H1 (cell line): Measurements from ENCODE around the gene CELF2. TPM values are rescaled to one million over a fixed set of nuclear protein-coding genes. Genes with fewer than 3 reads are reported as not detected.

Experiments used
- CEBPB ChIP-seq: IDR thresholded peaks from 2 replicates; pipeline ENCODE4 v1.6.1; 2012; ENCODE audit warnings: low read depth, low read length
- NANOG ChIP-seq: IDR thresholded peaks from 2 replicates; pipeline ENCODE4 v1.6.1; 2011; ENCODE audit warnings: low read length, low read depth, mild to moderate bottlenecking, inconsistent platforms; ENCODE audit not compliant: insufficient read depth, poor library complexity, severe bottlenecking
- NRF1 ChIP-seq: IDR thresholded peaks from 2 replicates; pipeline ENCODE4 v1.6.1; 2011; ENCODE audit warnings: mild to moderate bottlenecking, low read depth, low read length, improper control_type of control experiment
- POLR2A ChIP-seq, 2 experiments: IDR thresholded peaks; 1 replicate in 1 of 2; 2 replicates in 1 of 2; pipeline ENCODE4 v1.6.1; 2011; ENCODE audit warnings: low read depth in 2 of 2, low read length in 2 of 2, mild to moderate bottlenecking in 2 of 2; ENCODE audit errors: control extremely low read depth in 1 of 2
- RAD21 ChIP-seq, 2 experiments: IDR thresholded peaks in 1 of 2; conservative IDR thresholded peaks in 1 of 2; 2 replicates each; pipeline ENCODE4 v1.6.1; 2011; ENCODE audit warnings: low read depth in 2 of 2, low read length in 2 of 2, improper control_type of control experiment in 1 of 2, inconsistent platforms in 1 of 2, mild to moderate bottlenecking in 1 of 2, moderate library complexity in 1 of 2
- RNF2 ChIP-seq: fragments of 200-900, 300-1000 bp; sonication (generic); IDR thresholded peaks from 2 replicates; pipeline ENCODE4 v1.7.1; 2016; ENCODE audit warnings: borderline replicate concordance, low read depth, mild to moderate bottlenecking, antibody characterized with exemption, low read length; ENCODE audit not compliant: poor library complexity, severe bottlenecking; ENCODE audit errors: missing control alignments
- SIN3A ChIP-seq, 2 experiments: IDR thresholded peaks in 1 of 2; conservative IDR thresholded peaks in 1 of 2; 2 replicates each; pipeline ENCODE4 v1.6.1; 2011 to 2012; ENCODE audit warnings: low read length in 2 of 2, improper control_type of control experiment in 1 of 2, low read depth in 1 of 2, mild to moderate bottlenecking in 1 of 2
- SIX5 ChIP-seq: IDR thresholded peaks from 2 replicates; pipeline ENCODE4 v1.6.1; 2011; ENCODE audit warnings: mild to moderate bottlenecking, low read depth, low read length
- polyA plus RNA-seq, 7 experiments: library from polyadenylated mRNA; depleted of rRNA in 3 of 7; stranded (reverse) in 5 of 7; unstranded in 2 of 7; fragments of >200 nt in 5 of 7; fragments of 200-250 nt in 2 of 7; gene quantifications; 1 replicate in 5 of 7; 2 replicates in 1 of 7; 4 replicates in 1 of 7; pipeline versions ENCODE4 v1.2.1 to v1.2.3, GENCODE V29; 2011 to 2013; ENCODE audit warnings: missing spikeins in 2 of 7, mixed read lengths in 2 of 7
- total RNA-seq: library from RNA; stranded (reverse); fragmentation: NEBNext Ultra II Directional; extraction: Animal tissue kit (Norgen Biotek cat#: 25700); gene quantifications from 2 replicates; pipeline ENCODE4 v1.2.1, GENCODE V29; 2021
- TF ChIP-seq, protein P1 (sequence below): fragments of 300-600 bp; sonication (generic); IDR thresholded peaks from 2 replicates; pipeline ENCODE4 v1.7.1; 2012; ENCODE audit warnings: low read length, moderate library complexity, mild to moderate bottlenecking, inconsistent platforms; ENCODE audit not compliant: insufficient replicate concordance

CELF2 gene
- total and polyA plus RNA-seq, 2 of the 8 experiments (the other 6 are each of a cell fraction or from before 2014, with no cell fraction given), result 18.3 to 22.7 TPM

DNA sequence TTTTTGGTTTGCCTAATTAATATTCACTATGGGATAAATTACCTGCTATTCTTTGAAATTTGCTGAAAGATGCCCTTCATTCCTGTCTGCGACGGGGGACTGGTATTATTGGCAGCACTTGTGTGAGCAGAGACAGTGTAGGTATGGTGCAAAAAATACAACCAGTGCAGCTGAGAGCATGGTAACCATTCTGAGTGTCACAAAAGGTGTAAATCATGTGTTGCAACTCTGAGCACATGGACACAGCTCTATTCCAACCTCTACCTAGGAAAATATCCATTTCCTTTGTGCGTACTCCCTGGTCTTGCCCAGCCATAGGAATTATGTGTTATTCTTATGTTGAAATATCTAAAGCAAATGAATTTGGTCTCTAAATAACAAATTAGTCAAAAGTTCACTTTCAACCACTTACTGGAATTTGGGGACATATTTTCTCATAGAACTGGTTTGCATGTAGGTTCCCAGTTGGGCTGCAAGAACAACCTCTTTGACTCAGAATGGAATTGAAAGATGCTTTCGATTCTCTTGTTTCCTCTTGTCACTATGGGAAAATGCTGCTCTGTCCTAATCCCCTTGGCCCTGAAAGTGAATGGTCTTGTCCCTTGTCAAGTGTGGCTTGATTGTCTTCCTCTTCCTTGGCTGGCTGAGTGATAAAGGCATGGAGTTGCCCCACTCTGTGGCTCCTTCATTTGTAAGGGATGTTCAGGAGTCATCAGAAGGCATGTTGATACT lies 57.0 kb downstream of the CELF2 start (continued):
- TF ChIP-seq, protein P1, sequence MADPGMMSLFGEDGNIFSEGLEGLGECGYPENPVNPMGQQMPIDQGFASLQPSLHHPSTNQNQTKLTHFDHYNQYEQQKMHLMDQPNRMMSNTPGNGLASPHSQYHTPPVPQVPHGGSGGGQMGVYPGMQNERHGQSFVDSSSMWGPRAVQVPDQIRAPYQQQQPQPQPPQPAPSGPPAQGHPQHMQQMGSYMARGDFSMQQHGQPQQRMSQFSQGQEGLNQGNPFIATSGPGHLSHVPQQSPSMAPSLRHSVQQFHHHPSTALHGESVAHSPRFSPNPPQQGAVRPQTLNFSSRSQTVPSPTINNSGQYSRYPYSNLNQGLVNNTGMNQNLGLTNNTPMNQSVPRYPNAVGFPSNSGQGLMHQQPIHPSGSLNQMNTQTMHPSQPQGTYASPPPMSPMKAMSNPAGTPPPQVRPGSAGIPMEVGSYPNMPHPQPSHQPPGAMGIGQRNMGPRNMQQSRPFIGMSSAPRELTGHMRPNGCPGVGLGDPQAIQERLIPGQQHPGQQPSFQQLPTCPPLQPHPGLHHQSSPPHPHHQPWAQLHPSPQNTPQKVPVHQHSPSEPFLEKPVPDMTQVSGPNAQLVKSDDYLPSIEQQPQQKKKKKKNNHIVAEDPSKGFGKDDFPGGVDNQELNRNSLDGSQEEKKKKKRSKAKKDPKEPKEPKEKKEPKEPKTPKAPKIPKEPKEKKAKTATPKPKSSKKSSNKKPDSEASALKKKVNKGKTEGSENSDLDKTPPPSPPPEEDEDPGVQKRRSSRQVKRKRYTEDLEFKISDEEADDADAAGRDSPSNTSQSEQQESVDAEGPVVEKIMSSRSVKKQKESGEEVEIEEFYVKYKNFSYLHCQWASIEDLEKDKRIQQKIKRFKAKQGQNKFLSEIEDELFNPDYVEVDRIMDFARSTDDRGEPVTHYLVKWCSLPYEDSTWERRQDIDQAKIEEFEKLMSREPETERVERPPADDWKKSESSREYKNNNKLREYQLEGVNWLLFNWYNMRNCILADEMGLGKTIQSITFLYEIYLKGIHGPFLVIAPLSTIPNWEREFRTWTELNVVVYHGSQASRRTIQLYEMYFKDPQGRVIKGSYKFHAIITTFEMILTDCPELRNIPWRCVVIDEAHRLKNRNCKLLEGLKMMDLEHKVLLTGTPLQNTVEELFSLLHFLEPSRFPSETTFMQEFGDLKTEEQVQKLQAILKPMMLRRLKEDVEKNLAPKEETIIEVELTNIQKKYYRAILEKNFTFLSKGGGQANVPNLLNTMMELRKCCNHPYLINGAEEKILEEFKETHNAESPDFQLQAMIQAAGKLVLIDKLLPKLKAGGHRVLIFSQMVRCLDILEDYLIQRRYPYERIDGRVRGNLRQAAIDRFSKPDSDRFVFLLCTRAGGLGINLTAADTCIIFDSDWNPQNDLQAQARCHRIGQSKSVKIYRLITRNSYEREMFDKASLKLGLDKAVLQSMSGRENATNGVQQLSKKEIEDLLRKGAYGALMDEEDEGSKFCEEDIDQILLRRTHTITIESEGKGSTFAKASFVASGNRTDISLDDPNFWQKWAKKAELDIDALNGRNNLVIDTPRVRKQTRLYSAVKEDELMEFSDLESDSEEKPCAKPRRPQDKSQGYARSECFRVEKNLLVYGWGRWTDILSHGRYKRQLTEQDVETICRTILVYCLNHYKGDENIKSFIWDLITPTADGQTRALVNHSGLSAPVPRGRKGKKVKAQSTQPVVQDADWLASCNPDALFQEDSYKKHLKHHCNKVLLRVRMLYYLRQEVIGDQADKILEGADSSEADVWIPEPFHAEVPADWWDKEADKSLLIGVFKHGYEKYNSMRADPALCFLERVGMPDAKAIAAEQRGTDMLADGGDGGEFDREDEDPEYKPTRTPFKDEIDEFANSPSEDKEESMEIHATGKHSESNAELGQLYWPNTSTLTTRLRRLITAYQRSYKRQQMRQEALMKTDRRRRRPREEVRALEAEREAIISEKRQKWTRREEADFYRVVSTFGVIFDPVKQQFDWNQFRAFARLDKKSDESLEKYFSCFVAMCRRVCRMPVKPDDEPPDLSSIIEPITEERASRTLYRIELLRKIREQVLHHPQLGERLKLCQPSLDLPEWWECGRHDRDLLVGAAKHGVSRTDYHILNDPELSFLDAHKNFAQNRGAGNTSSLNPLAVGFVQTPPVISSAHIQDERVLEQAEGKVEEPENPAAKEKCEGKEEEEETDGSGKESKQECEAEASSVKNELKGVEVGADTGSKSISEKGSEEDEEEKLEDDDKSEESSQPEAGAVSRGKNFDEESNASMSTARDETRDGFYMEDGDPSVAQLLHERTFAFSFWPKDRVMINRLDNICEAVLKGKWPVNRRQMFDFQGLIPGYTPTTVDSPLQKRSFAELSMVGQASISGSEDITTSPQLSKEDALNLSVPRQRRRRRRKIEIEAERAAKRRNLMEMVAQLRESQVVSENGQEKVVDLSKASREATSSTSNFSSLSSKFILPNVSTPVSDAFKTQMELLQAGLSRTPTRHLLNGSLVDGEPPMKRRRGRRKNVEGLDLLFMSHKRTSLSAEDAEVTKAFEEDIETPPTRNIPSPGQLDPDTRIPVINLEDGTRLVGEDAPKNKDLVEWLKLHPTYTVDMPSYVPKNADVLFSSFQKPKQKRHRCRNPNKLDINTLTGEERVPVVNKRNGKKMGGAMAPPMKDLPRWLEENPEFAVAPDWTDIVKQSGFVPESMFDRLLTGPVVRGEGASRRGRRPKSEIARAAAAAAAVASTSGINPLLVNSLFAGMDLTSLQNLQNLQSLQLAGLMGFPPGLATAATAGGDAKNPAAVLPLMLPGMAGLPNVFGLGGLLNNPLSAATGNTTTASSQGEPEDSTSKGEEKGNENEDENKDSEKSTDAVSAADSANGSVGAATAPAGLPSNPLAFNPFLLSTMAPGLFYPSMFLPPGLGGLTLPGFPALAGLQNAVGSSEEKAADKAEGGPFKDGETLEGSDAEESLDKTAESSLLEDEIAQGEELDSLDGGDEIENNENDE, result no peak
- TF ChIP-seq SIN3A (conservative IDR thresholded peaks at IDR 0.05 in 1 of 2, IDR thresholded peaks at IDR 0.05 in 1 of 2; ENCODE audit: low read depth in 1 of 2, low read length in 2 of 2) (no peak), POLR2A (IDR thresholded peaks at IDR 0.05; ENCODE audit: control extremely low read depth in 1 of 2, low read depth in 2 of 2, low read length in 2 of 2) (no peak), RNF2 (no peak), NRF1 (no peak), CEBPB (no peak), NANOG (no peak), RAD21 (IDR thresholded peaks at IDR 0.05 in 1 of 2, conservative IDR thresholded peaks at IDR 0.05 in 1 of 2; ENCODE audit: low read depth in 2 of 2, low read length in 2 of 2) (no peak), SIX5 (no peak)
